ENCODE measurements around the gene NRSN2.
"Not testable (repeated sequence)": the region's sequence is repeated elsewhere in the genome, so short reads cannot be mapped to it uniquely, and the experiment has no call there.

NRSN2 gene

GRCh38 chr20:375265-375889 is 28.5 kb downstream of the NRSN2 start:
- no peak for DNase-seq

- DNase-seq: no peak
These were observed 29.2 kb downstream of the NRSN2 start for GRCh38 chr20:376089-376488.

- no peak for DNase-seq
These were observed 29.8 kb downstream of the NRSN2 start for GRCh38 chr20:376750-377149.

- DNase-seq: not testable (repeated sequence)
These were observed 30.7 kb downstream of the NRSN2 start for GRCh38 chr20:377578-377977.

GRCh38 chr20:378961-379336 is 32.0 kb downstream of the NRSN2 start:
- no peak for DNase-seq

GRCh38 chr20:380763-381580 is 34.1 kb downstream of the NRSN2 start:
- no peak for DNase-seq

GRCh38 chr20:381581-382290 is 34.8 kb downstream of the NRSN2 start:
- no peak for DNase-seq

- no peak for DNase-seq
These were observed 35.6 kb downstream of the NRSN2 start for GRCh38 chr20:382291-383115.

- DNase-seq: no peak
These were observed 37.0 kb downstream of the NRSN2 start for GRCh38 chr20:383889-384288.

GRCh38 chr20:384723-385122 is 37.8 kb downstream of the NRSN2 start:
- DNase-seq: no peak

GRCh38 chr20:385448-385847 is 38.5 kb downstream of the NRSN2 start:
- no peak for DNase-seq

- not testable (repeated sequence) for DNase-seq
These were observed 39.7 kb downstream of the NRSN2 start for GRCh38 chr20:386634-387033.

- DNase-seq: no peak
These were observed 40.6 kb downstream of the NRSN2 start for GRCh38 chr20:387520-387919.

GRCh38 chr20:388034-388994 is 41.4 kb downstream of the NRSN2 start:
- no peak for DNase-seq

GRCh38 chr20:389220-389619 is 42.3 kb downstream of the NRSN2 start:
- no peak for DNase-seq

GRCh38 chr20:391041-391711 is 44.3 kb downstream of the NRSN2 start:
- DNase-seq: no peak

GRCh38 chr20:393296-393695 is 46.4 kb downstream of the NRSN2 start:
- DNase-seq: not testable (repeated sequence)

GRCh38 chr20:396252-396618 is 49.3 kb downstream of the NRSN2 start:
- no peak for DNase-seq

GRCh38 chr20:396619-397431 is 49.9 kb downstream of the NRSN2 start:
- DNase-seq: no peak

Data from midbrain (tissue), 1 donor.